Ascending aorta (tissue), 2 donors: ENCODE data around the gene TECTA. TPM values are rescaled to one million over a fixed set of nuclear protein-coding genes. Genes with fewer than 3 reads are reported as not detected.

ENCODE experiments used
- DNase-seq, 2 donors: peaks; one replicate each; pipeline ENCODE4 v3.0.0-alpha.2; 2019; ENCODE audit warnings: low spot score in 2 of 2
- H3K27ac ChIP-seq, 2 donors: fragments of 200-600 bp; sonication (generic); one replicate each; pipeline ENCODE4 v1.5.1; 2016 to 2017; ENCODE audit warnings: mild to moderate bottlenecking in 1 of 2
- H3K27me3 ChIP-seq: fragments of 200-600 bp; sonication (generic); one replicate; pipeline ENCODE4 v1.5.1; 2017
- H3K36me3 ChIP-seq, 2 donors: fragments of 200-600 bp; sonication (generic); one replicate each; pipeline ENCODE4 v1.5.1; 2016
- H3K4me1 ChIP-seq, 2 donors: fragments of 200-600 bp; sonication (generic); one replicate each; pipeline ENCODE4 v1.5.1; 2016 to 2017; ENCODE audit warnings: mild to moderate bottlenecking in 1 of 2
- H3K4me3 ChIP-seq, 2 donors: fragments of 200-600 bp; sonication (generic); one replicate each; pipeline ENCODE4 v1.5.1; 2016 to 2017; ENCODE audit warnings: mild to moderate bottlenecking in 1 of 2
- H3K9me3 ChIP-seq, 2 donors: fragments of 200-600 bp; sonication (generic); one replicate each; pipeline ENCODE4 v1.5.1; 2016
- CTCF ChIP-seq, 3 experiments: fragments of 200-600 bp in 2 of 3; fragments of 450-650 bp in 1 of 3; sonication (generic) in 2 of 3; IDR thresholded peaks; one replicate each; pipeline ENCODE4 v1.5.1; 2016 to 2019; ENCODE audit warnings: antibody characterized with exemption in 3 of 3, mild to moderate bottlenecking in 1 of 3, moderate library complexity in 1 of 3
- intact Hi-C: fragments of 100-400 bp; cut with DNase I; formaldehyde crosslinking; loops from one replicate; pipeline ENCODE4 v1.15.1; 2023
- total RNA-seq: library from RNA; depleted of rRNA; stranded (reverse); fragments of >200 nt; gene quantifications from one replicate; pipeline ENCODE4 v1.1.0, GENCODE V29; 2016

The TECTA gene
- total RNA-seq, 1 donor from 2014 or later, result not detected

GRCh38 chr11:121225382-121225781 is 124.3 kb downstream of the TECTA start:
- Histone ChIP-seq H3K27me3 (no peaks in the 10 kb centered on the region), H3K4me3 (no peak overlapping the region), H3K4me1 (no peaks in the 10 kb centered on the region), H3K36me3 (no peaks in the 10 kb centered on the region), H3K9me3 (no peaks in the 10 kb centered on the region), H3K27ac (no peak overlapping the region)
- intact Hi-C loops, result no loop called here
- no peak for TF ChIP-seq CTCF (IDR thresholded peaks at IDR 0.05)
- no peak for DNase-seq

- Histone ChIP-seq H3K9me3 (no peaks in the 10 kb centered on the region), H3K4me1 (no peaks in the 10 kb centered on the region), H3K27ac (no peak overlapping the region), H3K27me3 (no peaks in the 10 kb centered on the region), H3K4me3 (no peak overlapping the region), H3K36me3 (no peaks in the 10 kb centered on the region)
- no peak for TF ChIP-seq CTCF (IDR thresholded peaks at IDR 0.05)
- intact Hi-C loops, result no loop called here
- DNase-seq, result no peak
These were observed 125.6 kb downstream of the TECTA start for GRCh38 chr11:121226415-121227263.

- no peak overlapping the region for H3K27ac ChIP-seq
- intact Hi-C loops, result no loop called here
These were observed 127.8 kb downstream of the TECTA start for GRCh38 chr11:121228851-121229250.

GRCh38 chr11:121229495-121230215 is 128.6 kb downstream of the TECTA start:
- no peak overlapping the region for H3K4me3 ChIP-seq
- no peak overlapping the region for H3K27ac ChIP-seq
- H3K4me1 ChIP-seq, result no peaks in the 10 kb centered on the region
- TF ChIP-seq CTCF (IDR thresholded peaks at IDR 0.05), result no peak
- DNase-seq, result no peak
- no peaks in the 10 kb centered on the region for H3K9me3 ChIP-seq
- H3K27me3 ChIP-seq, result no peaks in the 10 kb centered on the region
- no peaks in the 10 kb centered on the region for H3K36me3 ChIP-seq
- intact Hi-C loops, result loop anchor here (5.0 kb wide), 1 partner anchor 1227 kb away; no protein-coding TSS in a partner anchor

More at GRCh38 chr11:121228851-121229250, 127.8 kb downstream of the TECTA start:
- H3K4me1 ChIP-seq, result no peaks in the 10 kb centered on the region
- no peak for TF ChIP-seq CTCF (IDR thresholded peaks at IDR 0.05)
- H3K4me3 ChIP-seq, result no peak overlapping the region
- no peak for DNase-seq
- H3K27me3 ChIP-seq, result no peaks in the 10 kb centered on the region
- no peaks in the 10 kb centered on the region for H3K36me3 ChIP-seq
- H3K9me3 ChIP-seq, result no peaks in the 10 kb centered on the region

- Histone ChIP-seq H3K4me1 (no peaks in the 10 kb centered on the region), H3K36me3 (no peaks in the 10 kb centered on the region), H3K9me3 (no peaks in the 10 kb centered on the region), H3K27ac (no peak overlapping the region), H3K27me3 (no peaks in the 10 kb centered on the region), H3K4me3 (no peak overlapping the region)
- no peak for DNase-seq
- intact Hi-C loops, result loop anchor here (5.0 kb wide), 1 partner anchor 1229 kb away; no protein-coding TSS in a partner anchor
- no peak for TF ChIP-seq CTCF (IDR thresholded peaks at IDR 0.05)
These were observed 130.7 kb downstream of the TECTA start for GRCh38 chr11:121231576-121232278.
